BLaER1 treated with 17β-estradiol and CSF1 and Interleukin-3, amounts not matched to agents 10 nM and 100 nM (cell line): Measurements from ENCODE around the gene DUSP21.

ENCODE experiments used
- H3K27ac ChIP-seq, 11 experiments: shearing (Covaris generic); formaldehyde crosslinking; 2 replicates each; pipeline ENCODE4 v1.8.1; 2022
- H3K27me3 ChIP-seq, 11 experiments: shearing (Covaris generic); formaldehyde crosslinking; 2 replicates each; pipeline ENCODE4 v1.8.1; 2022
- H3K36me3 ChIP-seq, 11 experiments: shearing (Covaris generic); formaldehyde crosslinking; 2 replicates each; pipeline ENCODE4 v1.8.1; 2022
- H3K4me1 ChIP-seq, 10 experiments: shearing (Covaris generic); formaldehyde crosslinking; 2 replicates each; pipeline ENCODE4 v1.8.1; 2022
- H3K4me2 ChIP-seq, 11 experiments: shearing (Covaris generic); formaldehyde crosslinking; 2 replicates each; pipeline ENCODE4 v1.8.1; 2022
- H3K4me3 ChIP-seq, 10 experiments: shearing (Covaris generic); formaldehyde crosslinking; 2 replicates each; pipeline ENCODE4 v1.8.1; 2022
- H3K9ac ChIP-seq, 11 experiments: shearing (Covaris generic); formaldehyde crosslinking; 2 replicates each; pipeline ENCODE4 v1.8.1; 2022
- H3K9me3 ChIP-seq, 11 experiments: shearing (Covaris generic); formaldehyde crosslinking; replicated peaks in 1 of 11; 2 replicates each; pipeline ENCODE4 v1.8.1; 2022
- H4K20me1 ChIP-seq, 11 experiments: shearing (Covaris generic); formaldehyde crosslinking; 2 replicates each; pipeline ENCODE4 v1.8.1; 2022
- Cebpa-rat ChIP-seq, 11 experiments: shearing (Covaris generic); IDR thresholded peaks; 2 replicates each; pipeline ENCODE4 v1.8.1; 2022

DUSP21 gene

DNA sequence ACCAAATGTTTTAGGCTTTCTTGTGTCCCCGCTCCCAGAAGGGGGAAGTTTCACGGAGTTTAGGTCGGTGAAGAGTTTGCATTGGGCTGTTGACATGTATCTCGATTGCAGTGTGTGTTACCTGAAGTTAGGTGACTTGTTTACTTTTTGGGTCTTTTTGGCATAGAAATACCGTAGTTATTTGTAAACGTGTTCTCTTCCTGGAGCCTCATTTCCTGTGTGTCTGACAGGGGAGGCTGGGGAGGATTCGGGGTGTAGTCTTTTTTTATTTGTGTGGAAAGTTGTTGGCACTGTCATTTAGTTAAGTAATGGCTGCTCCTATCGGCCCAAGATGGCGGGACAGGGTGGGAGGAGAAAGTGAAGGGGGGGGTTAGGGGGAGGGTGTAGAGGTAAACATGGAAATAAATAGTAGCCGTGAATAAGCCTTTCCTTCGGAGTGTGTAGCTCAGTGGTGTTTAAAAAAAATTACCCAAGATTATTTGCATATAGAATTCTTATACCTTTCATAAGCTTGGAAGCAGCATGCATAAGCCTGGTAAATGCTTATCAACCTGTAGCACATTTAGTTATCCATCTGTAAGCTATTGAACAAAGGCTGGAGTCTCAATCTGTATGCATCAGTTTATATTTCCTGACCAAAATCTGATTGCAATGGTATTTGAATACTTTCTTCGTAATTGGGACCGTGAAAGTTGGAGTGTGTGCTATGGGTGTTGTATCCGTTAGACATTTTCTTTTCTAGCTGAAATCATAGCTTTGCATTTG is 30.8 kb downstream of the DUSP21 start:
- peak overlapping the region; percentile 61 to 93 (median 89) for H3K4me2 ChIP-seq
- H3K27me3 ChIP-seq = no peaks in the 10 kb centered on the region
- H3K36me3 ChIP-seq = peaks cover 0 to 29% (median 15%) of the 10 kb centered on the region in 11 experiments; a peak in 17 of 22 replicates
- peak overlapping the region; percentile 97 to 100 (median 99) for H3K9ac ChIP-seq
- peak overlapping the region; percentile 80 to 99 (median 94) for H3K4me3 ChIP-seq
- peak overlapping the region; percentile 96 to 100 (median 99) for H3K27ac ChIP-seq
- peaks cover 0 to 18% (median 10%) of the 10 kb centered on the region in 11 experiments; a peak in 13 of 22 replicates for H3K9me3 ChIP-seq
- H3K4me1 ChIP-seq = peaks cover 21 to 47% (median 27%) of the 10 kb centered on the region in 10 experiments
- peaks cover 13 to 47% (median 33%) of the 10 kb centered on the region in 11 experiments; a peak in 19 of 22 replicates for H4K20me1 ChIP-seq
- no peak for TF ChIP-seq Cebpa-rat (IDR thresholded peaks at IDR 0.05)

DNA sequence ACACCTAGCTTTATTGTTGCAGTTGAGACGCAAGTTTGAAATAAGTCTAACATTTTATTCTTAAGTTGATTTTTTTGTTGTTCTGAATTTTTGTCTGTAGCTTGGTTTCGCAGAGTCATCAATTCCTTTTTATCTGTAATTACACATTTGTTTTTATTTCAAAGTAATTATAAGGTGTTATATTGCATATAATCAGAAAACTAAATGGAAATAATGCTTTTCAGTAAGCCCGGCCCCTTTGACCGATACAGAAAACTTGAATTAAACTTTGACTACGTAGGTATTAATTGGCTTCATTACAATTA is 31.3 kb downstream of the DUSP21 start:
- no peak for TF ChIP-seq Cebpa-rat (IDR thresholded peaks at IDR 0.05)
- H3K9me3 ChIP-seq = peaks cover 0 to 23% (median 13%) of the 10 kb centered on the region in 11 experiments; a peak in 13 of 22 replicates
- peaks cover 0 to 34% (median 16%) of the 10 kb centered on the region in 11 experiments; a peak in 18 of 22 replicates for H3K36me3 ChIP-seq
- H3K27me3 ChIP-seq = no peaks in the 10 kb centered on the region
- H3K4me1 ChIP-seq = peaks cover 17 to 41% (median 26%) of the 10 kb centered on the region in 10 experiments
- peaks cover 13 to 53% (median 37%) of the 10 kb centered on the region in 11 experiments; a peak in 19 of 22 replicates for H4K20me1 ChIP-seq
- H3K4me3 ChIP-seq = peak overlapping the region; percentile 80 to 99 (median 94)
- H3K27ac ChIP-seq = peak overlapping the region; percentile 19 to 100 (median 99); a peak in 21 of 22 replicates
- H3K9ac ChIP-seq = peak overlapping the region; percentile 97 to 100 (median 99)
- H3K4me2 ChIP-seq = peak overlapping the region; percentile 61 to 93 (median 89)

DNA sequence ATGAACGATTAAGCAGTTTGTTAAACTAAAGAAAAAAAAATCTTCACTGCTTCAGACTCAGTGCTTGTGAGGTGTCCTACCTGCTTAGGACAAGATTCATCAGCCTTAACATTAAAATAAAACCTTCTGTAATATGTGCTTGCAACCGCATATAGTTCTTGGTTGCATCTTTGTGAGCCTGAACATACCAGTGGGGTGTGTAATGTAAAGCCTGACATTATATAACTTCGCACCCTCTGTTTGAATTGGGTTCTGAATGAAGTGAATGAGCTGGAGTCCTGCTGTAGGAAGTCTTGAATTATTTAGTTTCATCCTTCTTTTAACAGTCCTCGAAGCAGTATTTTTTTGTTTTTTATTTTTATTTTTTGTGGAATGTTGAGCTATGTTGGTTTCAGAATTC is 32.3 kb downstream of the DUSP21 start:
- peaks cover 8 to 32% (median 18%) of the 10 kb centered on the region in 10 experiments for H3K4me1 ChIP-seq
- H3K27ac ChIP-seq = peak overlapping the region in 2 of 11 experiments; percentile 99 to 100; a peak in 4 of 22 replicates
- peak overlapping the region; percentile 97 to 100 (median 99) for H3K9ac ChIP-seq
- peak overlapping the region; percentile 80 to 99 (median 94); a peak in 19 of 20 replicates for H3K4me3 ChIP-seq
- H3K9me3 ChIP-seq = peaks cover 0 to 31% (median 17%) of the 10 kb centered on the region in 11 experiments; a peak in 15 of 22 replicates
- no peaks in the 10 kb centered on the region for H3K27me3 ChIP-seq
- peaks cover 0 to 44% (median 25%) of the 10 kb centered on the region in 11 experiments; a peak in 19 of 22 replicates for H3K36me3 ChIP-seq
- TF ChIP-seq Cebpa-rat (IDR thresholded peaks at IDR 0.05) = no peak
- H4K20me1 ChIP-seq = peaks cover 20 to 62% (median 47%) of the 10 kb centered on the region in 11 experiments; a peak in 20 of 22 replicates
- H3K4me2 ChIP-seq = peak overlapping the region; percentile 61 to 93 (median 89)

DNA sequence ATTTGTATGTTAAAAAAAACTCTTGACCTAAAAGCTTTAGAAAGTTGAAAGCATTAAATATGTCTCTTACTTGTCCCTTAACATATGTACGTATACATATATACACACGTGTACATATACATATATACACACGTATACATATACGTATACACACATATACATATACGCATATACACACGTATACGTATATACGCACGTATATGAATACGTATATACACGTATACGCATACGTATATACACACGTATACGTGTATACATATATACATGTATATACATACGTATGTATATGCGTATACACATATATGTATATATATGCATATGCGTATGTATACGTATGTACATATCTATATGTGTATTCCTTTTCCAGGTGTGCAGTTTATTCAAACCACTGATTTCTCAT is 32.9 kb downstream of the DUSP21 start:
- peaks cover 27 to 69% (median 54%) of the 10 kb centered on the region in 11 experiments; a peak in 21 of 22 replicates for H4K20me1 ChIP-seq
- H3K9me3 ChIP-seq = peaks cover 0 to 38% (median 24%) of the 10 kb centered on the region in 11 experiments; a peak in 15 of 22 replicates
- H3K4me3 ChIP-seq = no peak overlapping the region
- peaks cover 7 to 33% (median 14%) of the 10 kb centered on the region in 10 experiments; a peak in 19 of 20 replicates for H3K4me1 ChIP-seq
- no peaks in the 10 kb centered on the region for H3K27me3 ChIP-seq
- peaks cover 0 to 50% (median 31%) of the 10 kb centered on the region in 11 experiments; a peak in 20 of 22 replicates for H3K36me3 ChIP-seq
- H3K9ac ChIP-seq = no peak overlapping the region
- peak overlapping the region in 1 of 11 experiments; percentile 17; a peak in 2 of 22 replicates for H3K4me2 ChIP-seq
- no peak for TF ChIP-seq Cebpa-rat (IDR thresholded peaks at IDR 0.05)
- H3K27ac ChIP-seq = no peak overlapping the region

DNA sequence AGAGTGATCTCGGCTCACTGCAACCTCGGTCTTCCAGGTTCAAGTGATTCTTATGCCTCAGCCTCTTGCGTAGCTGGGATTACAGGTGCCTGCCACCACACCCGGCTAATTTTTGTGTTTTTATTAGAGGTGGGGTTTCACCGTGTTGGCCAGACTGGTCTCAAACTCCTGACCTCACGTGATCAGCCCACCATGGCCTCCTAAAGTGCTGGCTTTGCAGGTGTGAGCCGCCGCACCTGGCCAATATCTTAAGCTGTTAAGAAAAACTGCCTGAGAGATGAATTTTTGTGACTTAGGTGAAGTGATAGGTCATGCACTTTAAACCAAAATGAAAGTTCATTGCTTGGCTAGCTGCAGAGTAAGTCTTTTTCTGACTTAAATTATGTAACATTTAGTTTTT is 35.0 kb downstream of the DUSP21 start:
- Histone ChIP-seq H3K27ac (no peak overlapping the region), H3K4me1 (peaks cover 7 to 38% (median 14%) of the 10 kb centered on the region in 10 experiments; a peak in 19 of 20 replicates), H3K36me3 (peaks cover 0 to 70% (median 40%) of the 10 kb centered on the region in 11 experiments; a peak in 20 of 22 replicates), H4K20me1 (peaks cover 41 to 89% (median 74%) of the 10 kb centered on the region in 11 experiments; a peak in 21 of 22 replicates), H3K9me3 (peaks cover 0 to 50% (median 27%) of the 10 kb centered on the region in 11 experiments; a peak in 15 of 22 replicates), H3K4me3 (no peak overlapping the region), H3K4me2 (peak overlapping the region in 3 of 11 experiments; percentile 5 to 46 (median 17); a peak in 2 of 22 replicates), H3K9ac (no peak overlapping the region), H3K27me3 (no peaks in the 10 kb centered on the region)
- TF ChIP-seq Cebpa-rat (IDR thresholded peaks at IDR 0.05) = no peak

- peak in 3 of 11 experiments; percentile 40 to 78 (median 65); a peak in 5 of 22 replicates for TF ChIP-seq Cebpa-rat (IDR thresholded peaks at IDR 0.05)
- no peak overlapping the region; a peak in 1 of 22 replicates for H3K4me2 ChIP-seq
- H3K9ac ChIP-seq = no peak overlapping the region
- H3K27me3 ChIP-seq = no peaks in the 10 kb centered on the region
- H4K20me1 ChIP-seq = peaks cover 56 to 100% (median 84%) of the 10 kb centered on the region in 11 experiments
- H3K4me1 ChIP-seq = peaks cover 0 to 38% (median 4%) of the 10 kb centered on the region in 10 experiments; a peak in 10 of 20 replicates
- peaks cover 0 to 66% (median 44%) of the 10 kb centered on the region in 11 experiments; a peak in 17 of 22 replicates for H3K9me3 ChIP-seq
- no peak overlapping the region for H3K27ac ChIP-seq
- H3K4me3 ChIP-seq = no peak overlapping the region
- peaks cover 0 to 95% (median 61%) of the 10 kb centered on the region in 11 experiments; a peak in 20 of 22 replicates for H3K36me3 ChIP-seq
These were observed 37.7 kb downstream of the DUSP21 start for GRCh38 chrX:44881549-44881948.

DNA sequence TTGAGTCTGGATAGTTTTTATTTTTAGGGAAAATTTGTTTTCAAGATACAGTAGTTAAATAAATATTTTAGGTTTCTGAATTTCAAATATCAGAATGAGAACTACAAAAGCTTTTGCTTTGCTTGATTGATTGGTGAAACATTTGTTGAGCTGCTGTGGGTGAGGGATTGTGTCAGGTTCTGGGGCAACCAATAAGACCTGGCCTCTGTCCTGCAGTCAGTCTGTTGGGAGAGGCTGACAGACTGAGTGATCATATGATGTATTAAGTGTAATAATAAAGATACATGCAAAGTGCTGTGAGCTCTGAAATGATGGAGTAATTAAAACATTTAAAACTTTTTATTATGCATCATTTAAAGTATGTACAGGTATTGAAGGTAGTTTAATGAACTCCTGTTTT is 38.8 kb downstream of the DUSP21 start:
- Histone ChIP-seq H3K4me3 (no peak overlapping the region), H3K27ac (no peak overlapping the region), H3K36me3 (peaks cover 0 to 97% (median 69%) of the 10 kb centered on the region in 11 experiments; a peak in 20 of 22 replicates), H3K27me3 (no peaks in the 10 kb centered on the region), H3K9ac (no peak overlapping the region), H3K4me1 (peaks cover 0 to 48% (median 5%) of the 10 kb centered on the region in 10 experiments; a peak in 10 of 20 replicates), H3K9me3 (peaks cover 0 to 76% (median 54%) of the 10 kb centered on the region in 11 experiments; a peak in 18 of 22 replicates), H3K4me2 (no peak overlapping the region), H4K20me1 (peaks cover 59 to 100% (median 90%) of the 10 kb centered on the region in 11 experiments)
- no peak for TF ChIP-seq Cebpa-rat (IDR thresholded peaks at IDR 0.05)

DNA sequence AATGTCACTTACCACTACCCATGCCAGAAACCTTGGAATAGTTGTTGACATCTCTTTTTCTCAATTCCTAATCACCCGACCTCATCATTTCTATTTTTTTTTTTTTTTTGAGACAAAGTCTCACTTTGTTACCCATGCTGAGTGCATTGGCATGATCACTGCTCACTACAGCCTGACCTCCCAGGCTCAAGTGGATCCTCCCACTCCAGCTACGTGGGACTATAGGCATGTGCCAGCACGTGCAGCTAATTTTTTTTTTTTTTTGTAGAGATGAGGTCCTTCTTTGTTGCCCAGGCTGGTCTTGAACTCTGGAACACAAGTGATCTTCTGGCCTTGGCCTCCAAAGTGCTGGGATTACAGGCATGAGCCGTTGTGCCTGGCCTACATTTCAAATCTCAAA is 41.1 kb downstream of the DUSP21 start:
- Histone ChIP-seq H3K4me3 (no peak overlapping the region), H3K4me2 (no peak overlapping the region), H4K20me1 (peaks cover 57 to 100% (median 91%) of the 10 kb centered on the region in 11 experiments), H3K27ac (no peak overlapping the region), H3K27me3 (no peaks in the 10 kb centered on the region), H3K9ac (no peak overlapping the region), H3K4me1 (peaks cover 6 to 59% (median 24%) of the 10 kb centered on the region in 10 experiments; a peak in 19 of 20 replicates), H3K9me3 (peaks cover 0 to 81% (median 54%) of the 10 kb centered on the region in 11 experiments; a peak in 18 of 22 replicates), H3K36me3 (peaks cover 0 to 79% (median 60%) of the 10 kb centered on the region in 11 experiments; a peak in 20 of 22 replicates)
- no peak for TF ChIP-seq Cebpa-rat (IDR thresholded peaks at IDR 0.05)
